CD14-positive monocyte (primary cell): ENCODE results near the gene RPS15. TPM values are rescaled to one million over a fixed set of nuclear protein-coding genes. Genes with fewer than 3 reads are reported as not detected.

Experiments used
- DNase-seq, 3 donors: peaks; one replicate each; pipeline ENCODE4 v3.0.0-alpha.2; 2011 to 2022
- H2AFZ ChIP-seq: 2 replicates; pipeline ENCODE4 v1.6.0; 2012; ENCODE audit warnings: mild to moderate bottlenecking, low read depth, low read length, inconsistent platforms; ENCODE audit not compliant: insufficient read depth, poor library complexity, severe bottlenecking
- H3K27ac ChIP-seq, 2 donors: 1 replicate in 1 of 2; 2 replicates in 1 of 2; pipeline ENCODE4 v1.5.1; 2012 to 2013; ENCODE audit warnings: low read length in 2 of 2, control low read depth in 1 of 2, inconsistent platforms in 1 of 2, low read depth in 1 of 2, mild to moderate bottlenecking in 1 of 2
- H3K27me3 ChIP-seq, 2 donors: one replicate each; pipeline versions ENCODE4 v1.6.0 to v1.6.1; 2011 to 2013; ENCODE audit warnings: low read length in 2 of 2; ENCODE audit not compliant: control insufficient read depth in 2 of 2, insufficient read depth in 2 of 2
- H3K36me3 ChIP-seq, 2 donors: replicated peaks in 1 of 2; 1 replicate in 1 of 2; 2 replicates in 1 of 2; pipeline versions ENCODE4 v1.5.1 to v1.6.1; 2012 to 2013; ENCODE audit warnings: low read length in 2 of 2, control low read depth in 1 of 2, inconsistent platforms in 1 of 2, mild to moderate bottlenecking in 1 of 2; ENCODE audit not compliant: insufficient read depth in 2 of 2, control insufficient read depth in 1 of 2
- H3K4me1 ChIP-seq, 2 donors: 1 replicate in 1 of 2; 2 replicates in 1 of 2; pipeline versions ENCODE4 v1.5.1 to v1.6.1; 2012 to 2013; ENCODE audit warnings: low read length in 2 of 2, control low read depth in 1 of 2, inconsistent platforms in 1 of 2, mild to moderate bottlenecking in 1 of 2, moderate library complexity in 1 of 2; ENCODE audit not compliant: insufficient read depth in 2 of 2, control insufficient read depth in 1 of 2
- H3K4me2 ChIP-seq: replicated peaks from 2 replicates; pipeline ENCODE3; 2012; ENCODE audit warnings: low read length, moderate library complexity, mild to moderate bottlenecking; ENCODE audit not compliant: poor library complexity, severe bottlenecking; ENCODE audit errors: extremely low read depth
- H3K4me3 ChIP-seq, 3 experiments: fragments of 200-600 bp in 1 of 3; sonication (generic) in 1 of 3; replicated peaks in 1 of 3; 1 replicate in 2 of 3; 2 replicates in 1 of 3; pipeline ENCODE4 v1.5.1; 2011 to 2013; ENCODE audit warnings: low read length in 3 of 3, mild to moderate bottlenecking in 3 of 3, control low read depth in 2 of 3, low read depth in 2 of 3, inconsistent platforms in 1 of 3, moderate library complexity in 1 of 3
- H3K79me2 ChIP-seq: 2 replicates; pipeline ENCODE4 v1.6.0; 2012; ENCODE audit warnings: mild to moderate bottlenecking, control low read depth, inconsistent platforms, low read length, moderate library complexity; ENCODE audit not compliant: insufficient read depth
- H3K9ac ChIP-seq: 2 replicates; pipeline ENCODE4 v1.6.0; 2017; ENCODE audit warnings: low read length, mild to moderate bottlenecking; ENCODE audit not compliant: insufficient read depth, poor library complexity, severe bottlenecking
- H3K9me3 ChIP-seq, 2 donors: replicated peaks in 1 of 2; 1 replicate in 1 of 2; 2 replicates in 1 of 2; pipeline versions ENCODE4 v1.5.1 to v1.6.1; 2012 to 2013; ENCODE audit warnings: low read length in 2 of 2, control low read depth in 1 of 2; ENCODE audit not compliant: control insufficient read depth in 1 of 2, insufficient read depth in 1 of 2
- H4K20me1 ChIP-seq: 2 replicates; pipeline ENCODE4 v1.6.0; 2012; ENCODE audit warnings: mild to moderate bottlenecking, low read length, control low read depth, moderate library complexity; ENCODE audit not compliant: insufficient read depth
- H3K27ac Mint-ChIP-seq, 7 donors: one replicate each; pipeline ENCODE4 v1.8.0; 2020; ENCODE audit warnings: mild to moderate bottlenecking in 7 of 7, mixed read lengths in 7 of 7, moderate library complexity in 6 of 7, inconsistent platforms in 2 of 7
- H3K27me3 Mint-ChIP-seq, 3 donors: one replicate each; pipeline ENCODE4 v1.8.0; 2021 to 2022; ENCODE audit warnings: low read depth in 3 of 3, mild to moderate bottlenecking in 3 of 3, mixed read lengths in 3 of 3, moderate library complexity in 3 of 3, inconsistent platforms in 1 of 3
- H3K36me3 Mint-ChIP-seq, 2 donors: one replicate each; pipeline ENCODE4 v1.8.0; 2020; ENCODE audit warnings: mixed read lengths in 2 of 2, inconsistent platforms in 1 of 2, mild to moderate bottlenecking in 1 of 2
- H3K4me1 Mint-ChIP-seq: one replicate; pipeline ENCODE4 v1.8.0; 2020; ENCODE audit warnings: mild to moderate bottlenecking, mixed read lengths
- H3K4me3 Mint-ChIP-seq, 2 donors: one replicate each; pipeline ENCODE4 v1.8.0; 2020; ENCODE audit warnings: mild to moderate bottlenecking in 2 of 2, mixed read lengths in 2 of 2, moderate library complexity in 1 of 2
- H3K9me3 Mint-ChIP-seq, 7 donors: one replicate each; pipeline ENCODE4 v1.8.0; 2020 to 2022; ENCODE audit warnings: mixed read lengths in 7 of 7, mild to moderate bottlenecking in 6 of 7, moderate library complexity in 6 of 7, inconsistent platforms in 2 of 7
- CTCF ChIP-seq: fragments of 200-600 bp; IDR thresholded peaks from one replicate; pipeline ENCODE4 v1.8.0; 2022; ENCODE audit warnings: antibody characterized with exemption, mild to moderate bottlenecking
- WGBS: methylation state at CpG from one replicate; pipeline ENCODE4 v1.1.5; 2013; ENCODE audit warnings: missing lambda C conversion rate; ENCODE audit not compliant: insufficient coverage; 5-methylcytosine and 5-hydroxymethylcytosine counted together
- intact Hi-C, 2 donors: fragments of 100-400 bp; cut with micrococcal nuclease; formaldehyde crosslinking; loops; one replicate each; pipeline versions ENCODE4 v1.15.0 to v1.15.1; 2023
- polyA plus RNA-seq, 3 donors: library from polyadenylated mRNA; depleted of rRNA in 1 of 3; unstranded in 2 of 3; stranded (reverse) in 1 of 3; fragments of 300-500 nt in 2 of 3; fragments of >200 nt in 1 of 3; fragmentation: Illumina TruSeq in 2 of 3; gene quantifications; 1 replicate in 2 of 3; 2 replicates in 1 of 3; pipeline ENCODE4 v1.2.3, GENCODE V29; 2012 to 2021

RPS15 gene
- polyA plus RNA-seq, 3 donors: 1,318 to 3,451 (median 1,526) TPM

DNA sequence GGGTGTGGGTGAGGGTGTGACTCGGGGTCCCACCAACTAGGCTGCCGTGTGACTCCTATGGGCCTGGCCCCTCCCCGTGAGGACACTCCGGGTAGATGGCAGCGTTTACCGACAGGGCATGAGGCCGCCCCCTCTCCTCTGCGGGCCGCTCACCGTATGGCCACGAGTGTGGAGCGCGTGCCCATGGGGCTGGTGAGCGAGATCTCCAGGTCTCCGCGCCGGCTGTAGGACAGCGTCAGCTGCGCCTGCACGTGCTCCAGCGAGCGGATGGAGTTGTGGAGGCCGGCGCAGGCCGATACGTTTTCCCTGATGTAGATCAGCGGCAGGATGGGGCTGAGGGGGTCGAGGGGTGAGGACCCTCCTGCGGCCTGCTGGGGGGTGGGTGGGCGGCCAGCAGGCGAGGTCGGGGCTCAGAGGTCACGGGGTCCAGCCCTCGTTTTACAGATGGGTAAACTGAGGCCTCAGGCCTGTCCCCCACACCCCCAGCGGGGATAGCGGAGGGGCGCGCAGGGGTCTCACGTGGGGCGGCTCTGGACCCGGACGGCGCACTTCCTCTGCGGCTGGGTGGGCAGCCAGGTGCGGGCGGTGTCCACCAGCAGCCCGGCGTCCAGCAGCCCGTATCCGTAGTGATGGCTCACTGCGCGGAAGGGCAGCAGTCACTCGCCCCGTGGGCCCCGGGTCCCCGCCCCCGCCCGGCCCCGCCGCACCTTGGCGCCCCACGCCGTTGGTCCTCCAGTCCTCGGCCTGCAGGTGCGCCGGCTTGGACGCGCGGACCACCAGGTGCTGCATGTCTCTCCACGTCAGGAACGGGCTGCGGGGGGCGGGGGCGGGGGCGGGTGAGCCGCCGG, 45.2 kb downstream of the RPS15 start:
- Histone ChIP-seq H2AFZ (no peak overlapping the region), H3K4me1 (peaks cover 13 to 25% of the 10 kb centered on the region in 2 donors), H3K27ac (no peak overlapping the region), H3K9me3 (no peaks in the 10 kb centered on the region), H3K4me3 (no peak overlapping the region), H3K36me3 (no peaks in the 10 kb centered on the region), H3K27me3 (no peaks in the 10 kb centered on the region), H4K20me1 (no peaks in the 10 kb centered on the region), H3K79me2 (peaks cover 5% of the 10 kb centered on the region), H3K4me2 (no peak overlapping the region), H3K9ac (no peak overlapping the region)
- no peak for DNase-seq
- H3K9me3 Mint-ChIP-seq: peaks cover 0 to 3% (median 0%) of the 10 kb centered on the region in 7 donors
- intact Hi-C loops: no loop called here
- peaks cover 18% of the 10 kb centered on the region for H3K4me1 Mint-ChIP-seq
- H3K27me3 Mint-ChIP-seq: peaks cover 0 to 1% (median 0%) of the 10 kb centered on the region in 3 donors
- H3K27ac Mint-ChIP-seq: no peak overlapping the region
- WGBS: 94% methylated on average over 63 of the region's 77 CpGs
- no peak for TF ChIP-seq CTCF
- H3K36me3 Mint-ChIP-seq: no peaks in the 10 kb centered on the region
- H3K4me3 Mint-ChIP-seq: no peak overlapping the region

- Mint-ChIP-seq H3K27ac (no peak overlapping the region), H3K27me3 (peaks cover 0 to 2% (median 1%) of the 10 kb centered on the region in 3 donors), H3K9me3 (peaks cover 0 to 3% (median 0%) of the 10 kb centered on the region in 7 donors), H3K36me3 (no peaks in the 10 kb centered on the region), H3K4me1 (peaks cover 22% of the 10 kb centered on the region), H3K4me3 (no peak overlapping the region)
- Histone ChIP-seq H3K36me3 (no peaks in the 10 kb centered on the region), H2AFZ (no peak overlapping the region), H3K9ac (no peak overlapping the region), H3K9me3 (no peaks in the 10 kb centered on the region), H3K4me1 (peaks cover 13 to 26% of the 10 kb centered on the region in 2 donors), H3K4me3 (no peak overlapping the region), H3K27ac (no peak overlapping the region), H4K20me1 (no peaks in the 10 kb centered on the region), H3K27me3 (no peaks in the 10 kb centered on the region), H3K4me2 (no peak overlapping the region), H3K79me2 (no peaks in the 10 kb centered on the region)
- intact Hi-C loops: no loop called here
- DNase-seq: no peak
- TF ChIP-seq CTCF: no peak
- 96% methylated on average over 18 of the region's 23 CpGs for WGBS
These were observed 45.8 kb downstream of the RPS15 start for GRCh38 chr19:1483979-1484428.
